Prostate gland (tissue), 2 donors: ENCODE measurements around the gene ARHGAP21. TPM values are rescaled to one million over a fixed set of nuclear protein-coding genes. Genes with fewer than 3 reads are reported as not detected.

Source experiments
- DNase-seq: peaks from one replicate; pipeline ENCODE4 v3.0.0-alpha.2; 2019; ENCODE audit warnings: low spot score
- H3K27ac ChIP-seq, 2 donors: fragments of 200-600 bp; sonication (generic); 2 replicates each; pipeline ENCODE4 v1.5.1; 2017 to 2019
- H3K27me3 ChIP-seq: fragments of 200-600 bp; sonication (generic); replicated peaks from 2 replicates; pipeline ENCODE4 v1.5.1; 2019; ENCODE audit not compliant: insufficient read depth
- H3K36me3 ChIP-seq, 2 donors: fragments of 200-600 bp; sonication (generic); 1 replicate in 1 of 2; 2 replicates in 1 of 2; pipeline versions ENCODE4 v1.5.1 to v1.8.1; 2017 to 2019
- H3K4me1 ChIP-seq: fragments of 200-600 bp; sonication (generic); replicated peaks from 2 replicates; pipeline ENCODE4 v1.5.1; 2019
- H3K4me3 ChIP-seq, 2 donors: fragments of 200-600 bp; sonication (generic); 2 replicates each; pipeline ENCODE4 v1.5.1; 2017 to 2019
- H3K9me3 ChIP-seq: fragments of 200-600 bp; sonication (generic); 2 replicates; pipeline ENCODE4 v1.5.1; 2017
- CTCF ChIP-seq, 4 experiments: fragments of 200-600 bp in 2 of 4; fragments of 450-650 bp in 2 of 4; sonication (generic) in 2 of 4; IDR thresholded peaks; 1 replicate in 3 of 4; 2 replicates in 1 of 4; pipeline ENCODE4 v1.5.1; 2016 to 2019; ENCODE audit warnings: antibody characterized with exemption in 4 of 4, mild to moderate bottlenecking in 2 of 4, moderate library complexity in 2 of 4
- POLR2A ChIP-seq: fragments of 450-650 bp; IDR thresholded peaks from one replicate; pipeline ENCODE4 v1.6.1; 2016; ENCODE audit warnings: antibody characterized with exemption, mild to moderate bottlenecking
- POLR2AphosphoS5 ChIP-seq: sonication (generic); formaldehyde crosslinking; IDR thresholded peaks from one replicate; pipeline ENCODE4 v1.6.1; 2017; ENCODE audit warnings: antibody characterized with exemption
- WGBS: methylation state at CpG from one replicate; pipeline ENCODE4 v1.1.5; 2018; 5-methylcytosine and 5-hydroxymethylcytosine counted together
- intact Hi-C: fragments of 100-400 bp; cut with DNase I; formaldehyde crosslinking; loops from one replicate; pipeline ENCODE4 v1.14.2; 2022
- total RNA-seq, 2 donors: library from RNA; depleted of rRNA; stranded (reverse); fragments of >200 nt; gene quantifications; one replicate each; pipeline ENCODE4 v1.1.0, GENCODE V29; 2016

ARHGAP21 gene
- total RNA-seq, 2 donors from 2014 or later = 42.3 to 44.3 TPM

DNA sequence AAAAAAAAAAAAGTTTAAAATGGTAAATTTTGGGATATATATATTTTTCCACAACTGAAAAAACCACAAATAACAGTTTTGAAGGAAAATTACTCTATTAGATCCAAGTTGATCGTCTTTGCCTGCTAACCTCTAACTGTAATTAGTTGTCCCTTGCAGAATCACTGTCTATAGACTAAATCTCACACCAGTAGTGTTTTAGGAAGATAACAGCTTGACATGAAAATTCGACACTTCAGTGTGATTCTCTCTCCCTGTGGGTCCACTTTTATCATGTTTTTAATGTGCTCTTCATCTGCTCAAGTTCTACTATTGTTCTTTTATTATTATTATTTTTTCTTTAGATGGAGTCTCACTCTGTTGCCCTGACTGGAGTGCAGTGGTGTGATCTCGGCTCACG lies 24.5 kb upstream of the ARHGAP21 start:
- 90% methylated on average over 4 of the region's 4 CpGs for WGBS
- Histone ChIP-seq H3K27ac (no peak overlapping the region), H3K36me3 (no peaks in the 10 kb centered on the region), H3K9me3 (no peaks in the 10 kb centered on the region), H3K4me1 (no peaks in the 10 kb centered on the region), H3K27me3 (no peaks in the 10 kb centered on the region), H3K4me3 (no peak overlapping the region)
- intact Hi-C loops = no loop called here
- no peak for DNase-seq
- no peak for TF ChIP-seq CTCF (IDR thresholded peaks at IDR 0.05)
- no peak for TF ChIP-seq POLR2A
- no peak for TF ChIP-seq POLR2AphosphoS5

- DNase-seq = no peak
- WGBS = 9% methylated on average over 3 of the region's 3 CpGs
- Histone ChIP-seq H3K27ac (no peak overlapping the region), H3K9me3 (no peaks in the 10 kb centered on the region), H3K4me3 (no peak overlapping the region), H3K27me3 (no peaks in the 10 kb centered on the region), H3K4me1 (no peaks in the 10 kb centered on the region), H3K36me3 (no peaks in the 10 kb centered on the region)
- intact Hi-C loops = no loop called here
- TF ChIP-seq POLR2AphosphoS5 = no peak
- no peak for TF ChIP-seq POLR2A
- no peak for TF ChIP-seq CTCF (IDR thresholded peaks at IDR 0.05)
Observed at GRCh38 chr10:24744946-24745345, 21.3 kb upstream of the ARHGAP21 start.

DNA sequence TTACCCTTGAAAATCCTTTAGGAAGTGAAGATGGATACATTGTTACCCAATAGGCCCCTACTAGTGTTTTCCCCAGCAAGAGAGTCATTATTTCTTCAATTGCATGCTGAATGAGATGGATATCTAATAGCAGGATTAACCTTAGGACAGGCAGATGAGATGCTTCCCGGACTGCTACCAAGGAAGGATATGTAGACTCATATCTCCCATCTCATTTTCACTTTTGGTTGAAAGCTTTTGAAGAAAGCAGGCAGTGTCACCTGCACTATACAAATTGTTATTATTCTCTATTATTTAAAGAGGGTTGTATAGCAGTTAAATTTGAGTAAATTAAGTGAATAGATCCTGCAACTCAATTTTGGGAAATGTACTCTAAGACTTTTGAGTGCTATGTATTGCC lies 17.0 kb upstream of the ARHGAP21 start:
- no peaks in the 10 kb centered on the region for H3K36me3 ChIP-seq
- H3K4me1 ChIP-seq = no peaks in the 10 kb centered on the region
- H3K27ac ChIP-seq = no peak overlapping the region
- no peak for TF ChIP-seq POLR2AphosphoS5
- no peak for TF ChIP-seq CTCF (IDR thresholded peaks at IDR 0.05)
- TF ChIP-seq POLR2A = no peak
- WGBS = 78% methylated on average over 1 of the region's 1 CpG
- no peak for DNase-seq
- no peak overlapping the region for H3K4me3 ChIP-seq
- no peaks in the 10 kb centered on the region for H3K27me3 ChIP-seq
- H3K9me3 ChIP-seq = no peaks in the 10 kb centered on the region
- intact Hi-C loops = no loop called here

GRCh38 chr10:24737001-24737400 lies 13.3 kb upstream of the ARHGAP21 start:
- no peaks in the 10 kb centered on the region for H3K27me3 ChIP-seq
- no peak overlapping the region for H3K4me3 ChIP-seq
- DNase-seq = no peak
- intact Hi-C loops = no loop called here
- H3K36me3 ChIP-seq = no peaks in the 10 kb centered on the region
- TF ChIP-seq POLR2A (no peak), CTCF (IDR thresholded peaks at IDR 0.05) (no peak), POLR2AphosphoS5 (no peak)
- H3K27ac ChIP-seq = no peak overlapping the region
- no peaks in the 10 kb centered on the region for H3K9me3 ChIP-seq
- H3K4me1 ChIP-seq = no peaks in the 10 kb centered on the region

- intact Hi-C loops = no loop called here
- Histone ChIP-seq H3K36me3 (no peaks in the 10 kb centered on the region), H3K4me1 (no peaks in the 10 kb centered on the region), H3K4me3 (no peak overlapping the region), H3K27me3 (no peaks in the 10 kb centered on the region), H3K9me3 (no peaks in the 10 kb centered on the region), H3K27ac (no peak overlapping the region)
- WGBS = 60% methylated on average over 1 of the region's 1 CpG
- no peak for DNase-seq
- TF ChIP-seq POLR2AphosphoS5 = no peak
Observed at GRCh38 chr10:24731942-24732341, 8.3 kb upstream of the ARHGAP21 start.
